K562 (cell line): ENCODE data around the gene NACA2. TPM values are rescaled to one million over a fixed set of nuclear protein-coding genes. Genes with fewer than 3 reads are reported as not detected.
A peak's percentile ranks its signal among the peaks of the same experiment; 100 is the strongest.

Source experiments
- ATAC-seq: fragments of 200-7000 bp; cut with Tn5 transposase; 3 replicates; pipeline ENCODE4 v1.9.1; 2020; ENCODE audit warnings: moderate library complexity
- BruUV-seq: library from RNA; stranded (reverse); fragments of 400-500 nt; replicated peaks from 2 replicates; lab custom pipeline; 2021; lab: Mats Ljungman, UMichigan
- CTCF ChIA-PET: fragments of 300-600 bp; formaldehyde crosslinking; extraction: SDS; loops from one replicate; lab custom pipeline; 2021; ENCODE audit warnings: low intra/inter-chr PET ratio; lab: Yijun Ruan, JAX
- POLR2A ChIA-PET: fragments of 300-600, 350-650 bp; sonication (Branson Sonifier 250); formaldehyde crosslinking; extraction: SDS; loops from one replicate; lab custom pipeline; 2021; ENCODE audit warnings: antibody characterized with exemption, inconsistent platforms; lab: Yijun Ruan, JAX
- DNase-seq, 4 experiments: peaks; one replicate each; pipeline versions ENCODE4 v3.0.0 to v3.0.0-alpha.2; 2011 to 2018; ENCODE audit warnings: low spot score in 3 of 4, mixed read lengths in 3 of 4; ENCODE audit errors: extremely low read depth in 1 of 4
- FAIRE-seq: peaks from 2 replicates; lab custom pipeline; 2011; peaks lifted over from hg19 to GRCh38; lab: Jason Lieb, UNC
- H2AFZ ChIP-seq: 2 replicates; pipeline ENCODE4 v1.6.0; 2011; ENCODE audit warnings: low read depth, low read length, control low read depth, inconsistent platforms
- H3K27ac ChIP-seq: fragments of 200-600 bp; 3 replicates; pipeline ENCODE4 v1.8.0; 2011; ENCODE audit warnings: low read depth, mild to moderate bottlenecking, control low read depth, inconsistent platforms, low read length, moderate library complexity, mixed read lengths; ENCODE audit errors: extremely low read depth
- H3K27me3 ChIP-seq, 2 experiments: fragments of 300-600 bp in 1 of 2; 2 replicates in 1 of 2; 3 replicates in 1 of 2; pipeline versions ENCODE4 v1.6.0 to v1.8.0; 2011; ENCODE audit warnings: inconsistent platforms in 2 of 2, low read length in 2 of 2, mild to moderate bottlenecking in 1 of 2, mixed read lengths in 1 of 2, moderate library complexity in 1 of 2; ENCODE audit not compliant: control insufficient read depth in 2 of 2, insufficient read depth in 2 of 2
- H3K36me3 ChIP-seq: fragments of 300-600 bp; 3 replicates; pipeline ENCODE4 v1.8.0; 2011; ENCODE audit warnings: mild to moderate bottlenecking, low read length, inconsistent platforms; ENCODE audit not compliant: control insufficient read depth, insufficient read depth
- H3K4me1 ChIP-seq, 2 experiments: fragments of 200-600 bp in 1 of 2; replicated peaks in 1 of 2; 2 replicates in 1 of 2; 3 replicates in 1 of 2; pipeline versions ENCODE4 v1.5.1 to v1.8.0; 2011; ENCODE audit warnings: inconsistent platforms in 2 of 2, low read length in 2 of 2, mild to moderate bottlenecking in 1 of 2, mixed read lengths in 1 of 2, moderate library complexity in 1 of 2; ENCODE audit not compliant: control insufficient read depth in 2 of 2, insufficient read depth in 2 of 2
- H3K4me2 ChIP-seq: 2 replicates; pipeline ENCODE4 v1.6.1; 2011; ENCODE audit warnings: low read length, control low read depth, inconsistent platforms, mixed read lengths; ENCODE audit not compliant: insufficient read depth
- H3K4me3 ChIP-seq: fragments of 200-600 bp; sonication (generic), shearing (Covaris generic); 2 replicates; pipeline ENCODE4 v1.5.1; 2016; ENCODE audit warnings: control low read depth, inconsistent platforms
- H3K79me2 ChIP-seq: fragments of 200-600 bp; 3 replicates; pipeline ENCODE4 v1.8.0; 2011; ENCODE audit warnings: low read length, inconsistent platforms; ENCODE audit not compliant: control insufficient read depth, insufficient read depth
- H3K9ac ChIP-seq, 2 experiments: 2 replicates each; pipeline versions ENCODE4 v1.6.0 to v1.6.1; 2011; ENCODE audit warnings: low read depth in 2 of 2, low read length in 2 of 2, control low read depth in 1 of 2, inconsistent platforms in 1 of 2, mild to moderate bottlenecking in 1 of 2, mixed read lengths in 1 of 2; ENCODE audit not compliant: insufficient read depth in 1 of 2
- H3K9me1 ChIP-seq: one replicate; pipeline ENCODE4 v1.6.0; 2011; ENCODE audit warnings: inconsistent platforms, mild to moderate bottlenecking, low read length, moderate library complexity; ENCODE audit not compliant: control insufficient read depth, insufficient read depth
- H3K9me3 ChIP-seq: replicated peaks from 2 replicates; pipeline ENCODE4 v1.5.1; 2011; ENCODE audit warnings: low read depth, low read length, inconsistent platforms; ENCODE audit not compliant: control insufficient read depth, insufficient read depth
- H4K20me1 ChIP-seq: replicated peaks from 2 replicates; pipeline ENCODE4 v1.6.1; 2011; ENCODE audit warnings: low read length, inconsistent platforms, mixed read lengths; ENCODE audit not compliant: control insufficient read depth, insufficient read depth
- CCAR2 ChIP-seq: fragments of 200-400 bp; formaldehyde crosslinking; IDR thresholded peaks from 2 replicates; pipeline ENCODE4 v1.6.1; 2017; ENCODE audit warnings: mild to moderate bottlenecking, low read depth, low read length
- CEBPB ChIP-seq: fragments of 450-650 bp; IDR thresholded peaks from 2 replicates; pipeline ENCODE4 v1.6.1; 2016; ENCODE audit warnings: missing genetic modification characterization, missing compliant biosample characterization
- FOXA3 ChIP-seq, 2 experiments: fragments of 450-650 bp in 1 of 2; sonication (generic) in 1 of 2; formaldehyde crosslinking; IDR thresholded peaks in 1 of 2; conservative IDR thresholded peaks in 1 of 2; 2 replicates each; pipeline versions ENCODE4 v1.4.0 to v1.8.0; 2020 to 2022; ENCODE audit warnings: mild to moderate bottlenecking in 2 of 2, missing genetic modification reagents in 1 of 2
- ZNF445 ChIP-seq: fragments of 250-450 bp; sonication (Bioruptor Pico); IDR thresholded peaks from 2 replicates; pipeline ENCODE4 v1.4.0; 2020; ENCODE audit warnings: low read depth, mild to moderate bottlenecking, moderate library complexity
- ZNF586 ChIP-seq: fragments of 450-650 bp; formaldehyde crosslinking; conservative IDR thresholded peaks from 2 replicates; pipeline ENCODE4 v1.4.0; 2020; ENCODE audit warnings: mild to moderate bottlenecking, moderate library complexity
- WGBS: fragments of 100-300 bp; shearing (Covaris generic); methylation state at CpG from one replicate; pipeline ENCODE4 v1.1.6; 2016; ENCODE audit warnings: low coverage, mixed read lengths; ENCODE audit not compliant: insufficient coverage; ENCODE audit errors: missing lambda C conversion rate; 5-methylcytosine and 5-hydroxymethylcytosine counted together
- in situ Hi-C: fragments of 300-500 bp; cut with MboI; formaldehyde crosslinking; loops from 4 replicates; pipeline ENCODE4 v1.15.0; 2018; ENCODE audit warnings: inconsistent platforms, mixed read lengths
- intact Hi-C: fragments of 100-400 bp; cut with micrococcal nuclease; formaldehyde crosslinking; loops from 2 replicates; pipeline ENCODE4 v1.14.2; 2022
- polyA plus RNA-seq, 8 experiments: library from polyadenylated mRNA; depleted of rRNA in 4 of 8; stranded (reverse) in 5 of 8; unstranded in 3 of 8; fragments of >200 nt; fragmentation: Nextera tagmentation in 2 of 8; fragmentation: Illumina TruSeq in 1 of 8; extraction: Ambion mirVana in 2 of 8; extraction: Trizol in 1 of 8; gene quantifications; 2 replicates each; pipeline versions ENCODE4 v1.2.1 to v1.2.3, GENCODE V29; 2011 to 2014; ENCODE audit warnings: inconsistent platforms in 1 of 8, missing spikeins in 1 of 8
- total RNA-seq, 7 experiments: library from RNA; depleted of rRNA in 6 of 7; stranded (reverse); fragments of >200 nt in 6 of 7; fragmentation: Illumina TruSeq in 2 of 7; extraction: Trizol in 2 of 7; gene quantifications; 2 replicates each; pipeline versions ENCODE4 v1.2.1 to v1.2.3, GENCODE V29; 2011 to 2021; ENCODE audit warnings: low replicate concordance in 1 of 7
- TF ChIP-seq, protein P1 (sequence below), 3 experiments: fragments of 200-800 bp in 1 of 3; fragments of 250-450 bp in 1 of 3; fragments of 450-650 bp in 1 of 3; sonication (Bioruptor Pico) in 1 of 3; sonication (Bioruptor generic) in 1 of 3; formaldehyde crosslinking in 1 of 3; IDR thresholded peaks; 2 replicates each; pipeline versions ENCODE4 v1.6.1 to v1.8.0; 2016 to 2022; ENCODE audit warnings: mild to moderate bottlenecking in 2 of 3, missing genetic modification characterization in 2 of 3, missing compliant biosample characterization in 1 of 3, moderate library complexity in 1 of 3
- TF ChIP-seq, protein P2 (sequence below), 2 experiments: fragments of 450-650 bp in 1 of 2; IDR thresholded peaks; 2 replicates each; pipeline ENCODE4 v1.6.1; 2011 to 2017; ENCODE audit warnings: low read depth in 2 of 2, antibody characterized with exemption in 1 of 2, borderline replicate concordance in 1 of 2, low read length in 1 of 2, mild to moderate bottlenecking in 1 of 2, mixed read lengths in 1 of 2; ENCODE audit not compliant: control insufficient read depth in 1 of 2
- TF ChIP-seq, protein P3 (sequence below), 2 experiments: IDR thresholded peaks; 2 replicates each; pipeline ENCODE4 v1.6.1; 2011; ENCODE audit warnings: borderline replicate concordance in 1 of 2, control low read depth in 1 of 2, low read depth in 1 of 2, low read length in 1 of 2, mild to moderate bottlenecking in 1 of 2, mixed read lengths in 1 of 2, moderate library complexity in 1 of 2; ENCODE audit not compliant: insufficient read depth in 1 of 2, insufficient read length in 1 of 2, poor library complexity in 1 of 2, severe bottlenecking in 1 of 2; ENCODE audit errors: extremely low read depth in 1 of 2
- TF ChIP-seq, protein P4 (sequence below): sonication (generic); formaldehyde crosslinking; IDR thresholded peaks from 2 replicates; pipeline ENCODE4 v1.5.0; 2020; ENCODE audit warnings: missing genetic modification reagents

The NACA2 gene
- total and polyA plus RNA-seq, 9 of the 15 experiments (the other 6 are each of a cell fraction or from before 2014, with no cell fraction given): 0.13 to 0.29 (median 0.23) TPM; not detected in 4

DNA sequence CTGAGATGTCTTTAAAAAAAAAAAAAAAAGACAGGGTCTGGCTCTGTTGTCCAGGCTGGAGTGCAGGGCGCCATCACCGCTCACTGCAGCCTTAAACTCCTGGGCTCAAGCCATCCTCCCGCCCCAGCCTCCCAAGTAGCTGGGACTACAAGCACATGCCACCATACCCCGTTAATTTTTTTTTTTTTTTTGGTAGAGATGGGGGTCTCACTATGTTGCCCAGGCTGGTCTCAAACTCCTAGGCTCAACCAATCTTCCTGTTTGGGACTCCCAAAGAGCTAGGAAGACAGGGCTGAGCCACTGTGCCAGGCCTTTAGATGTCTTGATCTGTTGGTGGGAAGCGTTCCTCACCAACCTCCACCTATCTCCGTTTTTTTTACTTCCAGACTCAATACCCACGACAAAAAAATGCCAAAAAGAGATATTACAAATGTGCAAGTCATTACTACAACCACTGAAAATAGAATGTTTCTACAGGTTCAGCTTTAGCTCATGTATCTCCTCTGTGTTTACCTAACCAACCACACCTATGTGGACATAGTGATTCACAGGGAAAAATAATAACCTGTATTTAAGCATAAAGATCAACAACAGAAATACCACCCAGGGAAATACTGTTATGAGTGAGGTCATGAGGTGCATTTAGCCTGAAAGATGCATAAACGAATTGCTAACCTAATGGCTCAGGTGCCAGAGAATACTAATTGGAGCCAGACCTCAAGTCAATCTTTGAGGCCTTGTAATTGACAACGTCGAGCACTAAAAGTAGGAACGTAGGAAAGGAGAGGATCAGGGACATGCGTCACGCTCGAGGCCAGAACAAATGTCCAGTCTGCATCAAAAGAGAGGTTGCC is 22.6 kb downstream of the NACA2 start:
- H2AFZ ChIP-seq: no peak overlapping the region
- BruUV-seq: no TSS peak
- no peaks in the 10 kb centered on the region for H3K4me1 ChIP-seq
- in situ Hi-C loops (no loop called here), intact Hi-C loops (no loop called here)
- H3K9me3 ChIP-seq: no peaks in the 10 kb centered on the region
- no peak overlapping the region for H3K4me2 ChIP-seq
- H3K27me3 ChIP-seq: no peaks in the 10 kb centered on the region; a peak in 3 of 5 replicates
- H3K27ac ChIP-seq: no peak overlapping the region
- no peak overlapping the region for H3K9ac ChIP-seq
- no peak overlapping the region for H3K4me3 ChIP-seq
- H3K9me1 ChIP-seq: no peaks in the 10 kb centered on the region
- ATAC-seq (no peak), FAIRE-seq (no peak), DNase-seq (no peak)
- 0% methylated on average over 13 of the region's 14 CpGs for WGBS
- POLR2A ChIA-PET: interaction anchor here (0.6 kb wide), 1 partner anchor 77 kb away, joined by 3 read pairs; no protein-coding TSS in a partner anchor
- CTCF ChIA-PET: no interaction called here
- no peaks in the 10 kb centered on the region for H3K36me3 ChIP-seq
- no peaks in the 10 kb centered on the region for H4K20me1 ChIP-seq
- no peaks in the 10 kb centered on the region for H3K79me2 ChIP-seq
- no peak for TF ChIP-seq CCAR2
- no peak for TF ChIP-seq ZNF445 (CRISPR knock-in tag)
- TF ChIP-seq, protein P1, sequence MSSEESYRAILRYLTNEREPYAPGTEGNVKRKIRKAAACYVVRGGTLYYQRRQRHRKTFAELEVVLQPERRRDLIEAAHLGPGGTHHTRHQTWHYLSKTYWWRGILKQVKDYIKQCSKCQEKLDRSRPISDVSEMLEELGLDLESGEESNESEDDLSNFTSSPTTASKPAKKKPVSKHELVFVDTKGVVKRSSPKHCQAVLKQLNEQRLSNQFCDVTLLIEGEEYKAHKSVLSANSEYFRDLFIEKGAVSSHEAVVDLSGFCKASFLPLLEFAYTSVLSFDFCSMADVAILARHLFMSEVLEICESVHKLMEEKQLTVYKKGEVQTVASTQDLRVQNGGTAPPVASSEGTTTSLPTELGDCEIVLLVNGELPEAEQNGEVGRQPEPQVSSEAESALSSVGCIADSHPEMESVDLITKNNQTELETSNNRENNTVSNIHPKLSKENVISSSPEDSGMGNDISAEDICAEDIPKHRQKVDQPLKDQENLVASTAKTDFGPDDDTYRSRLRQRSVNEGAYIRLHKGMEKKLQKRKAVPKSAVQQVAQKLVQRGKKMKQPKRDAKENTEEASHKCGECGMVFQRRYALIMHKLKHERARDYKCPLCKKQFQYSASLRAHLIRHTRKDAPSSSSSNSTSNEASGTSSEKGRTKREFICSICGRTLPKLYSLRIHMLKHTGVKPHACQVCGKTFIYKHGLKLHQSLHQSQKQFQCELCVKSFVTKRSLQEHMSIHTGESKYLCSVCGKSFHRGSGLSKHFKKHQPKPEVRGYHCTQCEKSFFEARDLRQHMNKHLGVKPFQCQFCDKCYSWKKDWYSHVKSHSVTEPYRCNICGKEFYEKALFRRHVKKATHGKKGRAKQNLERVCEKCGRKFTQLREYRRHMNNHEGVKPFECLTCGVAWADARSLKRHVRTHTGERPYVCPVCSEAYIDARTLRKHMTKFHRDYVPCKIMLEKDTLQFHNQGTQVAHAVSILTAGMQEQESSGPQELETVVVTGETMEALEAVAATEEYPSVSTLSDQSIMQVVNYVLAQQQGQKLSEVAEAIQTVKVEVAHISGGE (CRISPR knock-in tag; IDR thresholded peaks at IDR 0.05): peak in 1 of 3 experiments; percentile 95; a peak in 2 of 6 replicates
- TF ChIP-seq, protein P2, sequence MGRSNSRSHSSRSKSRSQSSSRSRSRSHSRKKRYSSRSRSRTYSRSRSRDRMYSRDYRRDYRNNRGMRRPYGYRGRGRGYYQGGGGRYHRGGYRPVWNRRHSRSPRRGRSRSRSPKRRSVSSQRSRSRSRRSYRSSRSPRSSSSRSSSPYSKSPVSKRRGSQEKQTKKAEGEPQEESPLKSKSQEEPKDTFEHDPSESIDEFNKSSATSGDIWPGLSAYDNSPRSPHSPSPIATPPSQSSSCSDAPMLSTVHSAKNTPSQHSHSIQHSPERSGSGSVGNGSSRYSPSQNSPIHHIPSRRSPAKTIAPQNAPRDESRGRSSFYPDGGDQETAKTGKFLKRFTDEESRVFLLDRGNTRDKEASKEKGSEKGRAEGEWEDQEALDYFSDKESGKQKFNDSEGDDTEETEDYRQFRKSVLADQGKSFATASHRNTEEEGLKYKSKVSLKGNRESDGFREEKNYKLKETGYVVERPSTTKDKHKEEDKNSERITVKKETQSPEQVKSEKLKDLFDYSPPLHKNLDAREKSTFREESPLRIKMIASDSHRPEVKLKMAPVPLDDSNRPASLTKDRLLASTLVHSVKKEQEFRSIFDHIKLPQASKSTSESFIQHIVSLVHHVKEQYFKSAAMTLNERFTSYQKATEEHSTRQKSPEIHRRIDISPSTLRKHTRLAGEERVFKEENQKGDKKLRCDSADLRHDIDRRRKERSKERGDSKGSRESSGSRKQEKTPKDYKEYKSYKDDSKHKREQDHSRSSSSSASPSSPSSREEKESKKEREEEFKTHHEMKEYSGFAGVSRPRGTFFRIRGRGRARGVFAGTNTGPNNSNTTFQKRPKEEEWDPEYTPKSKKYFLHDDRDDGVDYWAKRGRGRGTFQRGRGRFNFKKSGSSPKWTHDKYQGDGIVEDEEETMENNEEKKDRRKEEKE (IDR thresholded peaks at IDR 0.05; ENCODE audit: borderline replicate concordance in 1 of 2, control insufficient read depth in 1 of 2, low read depth in 2 of 2, low read length in 1 of 2): peak in 1 of 2 experiments; percentile 63; a peak in 1 of 4 replicates
- TF ChIP-seq, protein P3, sequence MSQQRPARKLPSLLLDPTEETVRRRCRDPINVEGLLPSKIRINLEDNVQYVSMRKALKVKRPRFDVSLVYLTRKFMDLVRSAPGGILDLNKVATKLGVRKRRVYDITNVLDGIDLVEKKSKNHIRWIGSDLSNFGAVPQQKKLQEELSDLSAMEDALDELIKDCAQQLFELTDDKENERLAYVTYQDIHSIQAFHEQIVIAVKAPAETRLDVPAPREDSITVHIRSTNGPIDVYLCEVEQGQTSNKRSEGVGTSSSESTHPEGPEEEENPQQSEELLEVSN (IDR thresholded peaks at IDR 0.05; ENCODE audit: borderline replicate concordance in 1 of 2, extremely low read depth in 1 of 2, insufficient read depth in 1 of 2, insufficient read length in 1 of 2, low read depth in 1 of 2, low read length in 1 of 2, poor library complexity in 1 of 2, severe bottlenecking in 1 of 2): no peak
- no peak for TF ChIP-seq CEBPB
- TF ChIP-seq, protein P4, sequence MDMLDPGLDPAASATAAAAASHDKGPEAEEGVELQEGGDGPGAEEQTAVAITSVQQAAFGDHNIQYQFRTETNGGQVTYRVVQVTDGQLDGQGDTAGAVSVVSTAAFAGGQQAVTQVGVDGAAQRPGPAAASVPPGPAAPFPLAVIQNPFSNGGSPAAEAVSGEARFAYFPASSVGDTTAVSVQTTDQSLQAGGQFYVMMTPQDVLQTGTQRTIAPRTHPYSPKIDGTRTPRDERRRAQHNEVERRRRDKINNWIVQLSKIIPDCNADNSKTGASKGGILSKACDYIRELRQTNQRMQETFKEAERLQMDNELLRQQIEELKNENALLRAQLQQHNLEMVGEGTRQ (CRISPR knock-in tag): no peak
- TF ChIP-seq FOXA3 (CRISPR knock-in tag; conservative IDR thresholded peaks at IDR 0.05 in 1 of 2, IDR thresholded peaks at IDR 0.05 in 1 of 2): 0 out of 4 replicates have a peak, but pooled peaks of 1 of the 2 experiments have one; percentile 20
- no peak for TF ChIP-seq ZNF586 (CRISPR knock-in tag)
